GM19239 (cell line): ENCODE results near the gene GNAQ.

Experiments used
- DNase-seq: peaks from one replicate; pipeline ENCODE4 v3.0.0; 2011; ENCODE audit warnings: low spot score; ENCODE audit not compliant: insufficient read length
- FAIRE-seq: peaks from 2 replicates; lab custom pipeline; 2011; peaks lifted over from hg19 to GRCh38; lab: Jason Lieb, UNC

GNAQ gene

DNA sequence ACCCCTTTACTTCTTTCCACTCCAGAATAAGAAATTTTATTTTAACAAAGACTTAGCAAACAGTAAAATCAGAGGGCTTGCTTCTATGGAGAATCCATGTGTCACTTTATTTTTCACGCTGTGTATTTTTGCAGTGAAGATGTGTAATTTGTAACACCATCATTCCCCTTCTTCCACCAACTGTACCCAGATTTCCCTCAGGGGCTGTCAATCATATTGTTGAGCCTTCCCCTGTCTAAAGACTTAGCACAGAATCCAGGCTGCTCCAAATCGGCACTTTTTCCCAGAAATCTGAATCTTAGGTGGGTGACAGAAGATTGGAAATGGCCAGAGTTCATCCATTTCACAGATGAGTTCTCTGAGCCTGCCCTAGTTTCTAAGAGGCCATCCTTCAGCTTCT lies 115.9 kb downstream of the GNAQ start:
- FAIRE-seq: no peak
- no peak for DNase-seq

DNA sequence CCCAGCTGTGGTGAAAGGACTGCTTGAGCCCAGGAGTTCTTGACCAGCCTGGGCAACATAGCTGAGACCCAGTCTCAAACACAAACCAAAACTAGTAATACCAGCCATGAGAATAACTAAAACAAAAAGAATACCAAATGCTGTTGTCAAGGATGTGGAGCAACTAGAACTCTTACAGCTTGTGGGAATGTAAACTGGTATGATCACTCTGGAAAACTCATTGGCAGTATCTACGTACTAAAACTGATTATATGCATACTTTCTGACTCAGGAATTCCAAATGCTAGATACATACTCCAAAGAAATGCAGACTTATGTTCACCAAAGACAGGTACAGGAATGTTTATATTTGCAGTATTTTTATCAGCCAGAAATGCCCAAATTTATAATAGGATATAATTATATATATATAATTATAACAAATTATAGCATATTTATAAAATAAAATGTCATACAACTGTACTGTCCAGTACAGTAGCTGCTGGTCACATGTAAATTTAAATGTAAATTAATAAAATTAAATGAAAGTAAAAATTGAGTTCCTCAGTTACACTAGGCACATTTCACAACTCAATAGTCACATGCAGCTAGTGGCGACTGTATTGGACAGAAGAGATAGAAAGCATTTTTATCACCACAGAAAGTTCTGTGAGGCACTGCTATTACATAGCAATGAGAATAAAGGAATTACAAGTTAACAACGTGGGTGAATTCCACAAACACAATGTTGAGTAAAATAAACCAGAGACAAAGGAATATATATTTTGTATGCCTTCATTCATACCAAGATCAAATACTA lies 118.5 kb downstream of the GNAQ start:
- FAIRE-seq (no peak), DNase-seq (no peak)

- FAIRE-seq (no peak), DNase-seq (no peak)
Observed at GRCh38 chr9:77911928-77912327, 119.7 kb downstream of the GNAQ start.

DNA sequence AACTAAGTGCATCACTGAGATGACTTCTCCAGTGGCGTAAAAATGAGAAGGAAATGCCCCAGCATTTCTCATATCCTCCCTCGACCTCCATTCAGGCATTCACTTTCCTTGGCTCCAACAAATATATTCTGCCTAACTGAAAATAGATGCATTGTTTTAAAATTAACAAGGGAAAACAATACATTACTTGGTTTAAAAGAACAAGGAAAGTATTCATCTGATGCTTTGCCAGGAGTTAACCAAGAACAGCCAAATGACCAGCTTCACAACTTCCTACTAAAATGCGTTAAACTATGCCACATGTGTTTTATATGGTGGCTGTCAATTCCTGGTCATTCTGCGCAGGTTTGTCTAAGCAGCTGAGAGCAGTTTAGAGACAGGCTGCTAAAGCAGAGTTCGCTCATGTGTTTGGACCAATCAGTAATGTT lies 121.4 kb downstream of the GNAQ start:
- FAIRE-seq (no peak), DNase-seq (no peak)

DNA sequence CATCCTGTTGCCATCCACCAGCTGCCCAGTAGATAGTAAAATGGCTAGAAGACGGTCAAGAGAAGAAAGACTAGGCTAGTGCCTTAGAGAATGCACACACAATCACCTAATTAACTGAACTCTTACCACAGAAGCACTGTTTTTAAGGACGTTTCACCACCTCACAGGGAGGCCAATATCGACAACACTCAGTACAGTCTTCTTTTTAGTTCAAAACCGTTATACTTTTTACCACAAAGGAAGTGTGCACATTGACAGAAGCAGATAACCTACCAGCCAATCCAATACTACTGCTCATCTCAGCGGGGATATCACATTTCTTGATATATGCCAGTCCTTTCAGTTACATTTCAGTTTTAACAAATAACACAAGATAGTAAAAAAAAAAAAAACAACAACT lies 122.3 kb downstream of the GNAQ start:
- no peak for DNase-seq
- no peak for FAIRE-seq

- DNase-seq (no peak), FAIRE-seq (no peak)
Observed at GRCh38 chr9:77908293-77908692, 123.3 kb downstream of the GNAQ start.

- DNase-seq (no peak), FAIRE-seq (no peak)
Observed at GRCh38 chr9:77907585-77907984, 124.0 kb downstream of the GNAQ start.

GRCh38 chr9:77906991-77907390 lies 124.6 kb downstream of the GNAQ start:
- DNase-seq (no peak), FAIRE-seq (no peak)

DNA sequence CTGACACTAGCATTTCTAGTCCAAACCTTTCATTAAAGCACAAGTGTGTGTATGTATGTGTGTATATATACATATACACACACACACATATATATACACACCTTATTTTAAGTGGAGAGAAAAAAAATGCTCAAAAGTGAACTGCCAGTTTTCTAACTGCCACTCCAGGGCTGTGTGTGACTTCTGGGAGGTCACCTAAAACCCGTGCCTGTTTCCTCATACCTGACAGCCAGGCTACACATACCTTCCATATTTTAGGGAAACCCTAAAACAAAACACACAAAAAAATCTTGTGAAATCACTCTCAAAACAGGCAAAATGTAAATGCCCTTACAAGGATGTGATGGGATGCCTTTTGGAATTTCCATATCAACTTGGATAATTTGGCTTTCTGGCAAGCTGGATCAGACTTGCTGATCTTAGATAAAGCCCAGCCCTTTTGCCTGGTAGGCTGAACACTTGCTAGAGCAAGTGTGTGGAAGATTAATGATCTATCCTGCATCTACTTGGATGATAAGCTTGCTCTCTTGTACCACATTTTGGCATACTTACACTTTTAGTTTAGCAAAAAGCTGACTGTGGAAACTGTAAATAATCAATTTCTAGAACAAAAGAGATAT lies 127.8 kb downstream of the GNAQ start:
- FAIRE-seq (no peak), DNase-seq (no peak)

DNA sequence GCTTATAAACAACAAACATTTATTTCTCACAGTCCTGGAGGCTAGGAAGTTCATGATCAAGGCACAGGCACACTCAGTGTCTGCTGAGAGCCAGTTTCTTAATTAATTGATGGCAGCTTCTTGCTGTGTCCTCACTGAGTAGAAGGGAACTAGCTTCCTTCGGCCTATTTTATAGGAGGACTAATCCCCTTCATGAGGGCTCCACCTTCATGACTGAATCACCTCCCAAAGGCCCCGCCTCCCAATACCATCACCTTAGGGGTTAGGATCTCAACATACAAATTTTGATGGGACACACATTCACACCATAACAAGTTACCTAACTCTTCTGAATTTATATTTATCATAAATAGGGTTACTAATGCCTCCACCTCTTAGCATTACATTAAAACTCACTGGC lies 129.8 kb downstream of the GNAQ start:
- no peak for FAIRE-seq
- DNase-seq: no peak

DNA sequence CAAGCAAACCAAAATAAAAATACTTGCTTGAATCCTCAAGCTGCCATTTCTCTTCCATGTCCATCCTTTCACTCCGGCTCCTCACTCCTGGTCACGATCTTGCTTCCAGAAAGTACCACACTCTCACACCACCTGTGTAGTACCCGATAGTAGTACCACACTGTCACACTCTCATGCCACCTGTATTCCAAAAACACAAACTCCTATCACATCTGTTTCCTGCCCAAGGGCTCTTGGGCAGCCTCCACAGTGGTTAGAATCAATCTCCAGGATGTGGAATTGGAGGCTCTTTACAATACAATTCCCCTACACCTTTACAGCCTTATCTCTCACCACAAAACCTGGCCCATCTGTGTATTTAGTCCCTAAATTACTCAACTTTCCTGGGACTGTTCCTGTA lies 130.6 kb downstream of the GNAQ start:
- DNase-seq: no peak

GRCh38 chr9:77899679-77900354 lies 131.8 kb downstream of the GNAQ start:
- DNase-seq (no peak), FAIRE-seq (no peak)

More for the DNA sequence above, 130.6 kb downstream of the GNAQ start:
- no peak for FAIRE-seq

GRCh38 chr9:77898864-77899263 lies 132.7 kb downstream of the GNAQ start:
- FAIRE-seq: no peak
- no peak for DNase-seq

- FAIRE-seq (no peak), DNase-seq (no peak)
Observed at GRCh38 chr9:77896938-77897667, 134.5 kb downstream of the GNAQ start.

GRCh38 chr9:77896269-77896937 lies 135.2 kb downstream of the GNAQ start:
- FAIRE-seq: no peak
- no peak for DNase-seq

DNA sequence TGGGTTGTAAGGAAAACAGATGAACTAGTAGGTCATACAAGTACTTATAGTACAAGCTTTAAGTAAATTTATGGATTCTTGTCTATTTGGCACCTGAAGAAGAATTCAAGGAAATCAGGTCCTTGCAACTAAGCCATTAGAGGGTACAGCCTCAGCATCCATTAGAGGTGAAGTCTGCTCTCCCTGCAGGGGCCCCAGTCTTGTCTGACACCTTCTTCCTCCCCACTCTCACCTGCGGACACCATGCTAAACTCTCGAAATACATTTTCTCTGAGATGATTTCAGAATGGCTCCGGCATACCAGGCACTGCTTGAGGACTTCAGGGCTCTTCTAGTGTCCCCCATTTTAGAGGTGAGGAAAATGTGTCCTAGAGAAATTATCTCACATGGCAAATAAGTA lies 137.9 kb downstream of the GNAQ start:
- FAIRE-seq (no peak), DNase-seq (no peak)

DNA sequence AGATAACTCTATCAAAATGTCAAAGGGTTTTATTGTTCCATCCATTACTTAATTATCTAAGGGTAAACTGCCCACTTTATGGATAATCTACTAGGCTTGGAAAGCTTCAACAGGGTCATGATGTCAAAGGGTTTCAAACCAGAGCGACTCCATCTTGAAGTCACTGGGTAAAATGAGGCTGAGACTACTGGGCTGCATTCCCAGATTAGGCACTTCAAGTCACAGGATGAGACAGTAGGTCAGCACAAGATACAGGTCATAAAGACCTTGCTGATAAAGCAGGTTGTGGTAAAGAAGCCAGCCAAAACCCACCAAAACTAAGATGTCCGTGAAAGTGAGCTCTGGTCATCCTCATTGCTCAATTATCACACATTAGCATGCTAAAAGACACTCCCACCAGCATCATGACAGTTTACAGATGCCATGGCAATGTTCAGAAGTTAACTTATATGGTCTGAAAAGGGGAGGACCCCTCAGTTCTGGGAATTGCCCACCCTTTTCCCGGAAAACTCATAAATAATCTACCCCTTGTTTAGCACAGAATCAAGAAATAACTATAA lies 138.6 kb downstream of the GNAQ start:
- no peak for DNase-seq
- no peak for FAIRE-seq

DNA sequence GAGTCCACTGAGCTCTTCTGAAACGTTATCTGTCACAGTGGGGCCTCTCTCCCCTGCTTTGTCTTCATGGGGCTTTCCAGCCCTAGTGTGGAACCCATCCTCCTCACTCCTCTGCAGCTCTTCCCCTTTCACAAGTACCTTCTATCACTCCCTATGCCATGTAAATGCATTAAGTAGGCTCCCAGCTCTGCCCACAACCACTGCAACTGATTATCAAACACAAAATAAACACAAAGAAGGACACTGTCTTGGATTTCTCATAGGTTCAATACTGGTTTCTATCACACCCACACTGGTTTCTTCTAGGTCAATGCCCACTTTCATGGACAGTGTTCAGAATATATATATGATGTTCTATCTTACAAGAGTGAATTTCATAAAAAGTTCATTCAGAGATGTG lies 139.4 kb downstream of the GNAQ start:
- no peak for FAIRE-seq
- DNase-seq: no peak

- FAIRE-seq (no peak), DNase-seq (no peak)
Observed at GRCh38 chr9:77891128-77891800, 140.3 kb downstream of the GNAQ start.
